ENCODE measurements around the gene GCH1. TPM values are rescaled to one million over a fixed set of nuclear protein-coding genes. Genes with fewer than 3 reads are reported as not detected.
A peak's percentile ranks its signal among the peaks of the same experiment; 100 is the strongest.

Gene GCH1
- total and polyA plus RNA-seq, 2 donors from 2014 or later = 9.2 to 12.3 TPM

GRCh38 chr14:54889919-54890318 lies 12.7 kb downstream of the GCH1 start:
- Histone ChIP-seq H3K27me3 (ENCODE audit: control insufficient read depth, insufficient read depth, low read length) (no peaks in the 10 kb centered on the region), H3K9ac (ENCODE audit: low read length in 3 of 3) (no peak overlapping the region), H3K36me3 (ENCODE audit: control insufficient read depth in 2 of 3, insufficient read depth in 3 of 3, low read length in 3 of 3) (no peaks in the 10 kb centered on the region), H3K4me3 (ENCODE audit: low read length in 3 of 3) (no peak overlapping the region), H3K9me3 (ENCODE audit: control insufficient read depth in 2 of 3, insufficient read depth in 1 of 3, low read length in 3 of 3) (no peaks in the 10 kb centered on the region), H3K27ac (ENCODE audit: low read depth in 2 of 2, low read length in 2 of 2) (no peak overlapping the region), H3K4me1 (ENCODE audit: control insufficient read depth in 2 of 3, insufficient read depth in 2 of 3, low read depth in 1 of 3, low read length in 3 of 3) (no peaks in the 10 kb centered on the region)
- FAIRE-seq (no peak), DNase-seq (no peak)
- no peak for TF ChIP-seq CTCF (IDR thresholded peaks at IDR 0.05; ENCODE audit: borderline replicate concordance, extremely low read depth, insufficient read depth)
- intact Hi-C loops (cut with DNase I) = no loop called here

DNA sequence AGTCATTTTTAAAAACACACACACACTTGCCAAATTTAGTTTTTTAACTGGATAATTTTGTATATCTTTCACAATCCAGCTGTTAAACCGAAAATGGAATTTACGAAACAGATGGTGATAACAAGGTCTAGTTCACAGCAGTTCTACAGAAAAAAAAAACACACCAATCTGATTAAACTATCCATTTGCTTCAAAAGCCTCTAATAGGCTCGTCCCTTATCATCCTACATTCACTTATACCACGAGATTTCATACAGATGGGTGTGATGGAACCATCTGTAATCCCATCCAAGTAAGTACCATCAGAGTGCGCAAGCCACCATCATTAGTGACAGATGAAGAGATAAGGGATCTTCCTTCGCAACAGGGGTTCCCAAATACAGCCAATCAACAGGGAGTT lies 20.1 kb downstream of the GCH1 start:
- intact Hi-C loops (cut with DNase I) = no loop called here
- no peak overlapping the region for H3K4me3 ChIP-seq (ENCODE audit: low read length in 3 of 3)
- no peak for DNase-seq
- TF ChIP-seq CTCF (IDR thresholded peaks at IDR 0.05; ENCODE audit: borderline replicate concordance, extremely low read depth, insufficient read depth) = no peak
- H3K27ac ChIP-seq (ENCODE audit: low read depth in 2 of 2, low read length in 2 of 2) = peak overlapping the region in 1 of 2 donors; percentile 45
- H3K27me3 ChIP-seq (ENCODE audit: control insufficient read depth, insufficient read depth, low read length) = no peaks in the 10 kb centered on the region
- no peak overlapping the region for H3K9ac ChIP-seq (ENCODE audit: low read length in 3 of 3)
- H3K4me1 ChIP-seq (ENCODE audit: control insufficient read depth in 2 of 3, insufficient read depth in 2 of 3, low read depth in 1 of 3, low read length in 3 of 3) = peaks cover 0 to 7% (median 4%) of the 10 kb centered on the region in 3 donors
- H3K9me3 ChIP-seq (ENCODE audit: control insufficient read depth in 2 of 3, insufficient read depth in 1 of 3, low read length in 3 of 3) = no peaks in the 10 kb centered on the region
- no peaks in the 10 kb centered on the region for H3K36me3 ChIP-seq (ENCODE audit: control insufficient read depth in 2 of 3, insufficient read depth in 3 of 3, low read length in 3 of 3)
- no peak for FAIRE-seq

GRCh38 chr14:54881761-54882401 lies 20.7 kb downstream of the GCH1 start:
- no peak for FAIRE-seq
- H3K4me3 ChIP-seq (ENCODE audit: low read length in 3 of 3) = peak overlapping the region; percentile 40 to 65 (median 56)
- no peaks in the 10 kb centered on the region for H3K36me3 ChIP-seq (ENCODE audit: control insufficient read depth in 2 of 3, insufficient read depth in 3 of 3, low read length in 3 of 3)
- no peak for TF ChIP-seq CTCF (IDR thresholded peaks at IDR 0.05; ENCODE audit: borderline replicate concordance, extremely low read depth, insufficient read depth)
- intact Hi-C loops (cut with DNase I) = no loop called here
- no peaks in the 10 kb centered on the region for H3K9me3 ChIP-seq (ENCODE audit: control insufficient read depth in 2 of 3, insufficient read depth in 1 of 3, low read length in 3 of 3)
- H3K4me1 ChIP-seq (ENCODE audit: control insufficient read depth in 2 of 3, insufficient read depth in 2 of 3, low read depth in 1 of 3, low read length in 3 of 3) = peaks cover 0 to 7% (median 4%) of the 10 kb centered on the region in 3 donors
- peak overlapping the region; percentile 6 to 60 (median 27) for H3K9ac ChIP-seq (ENCODE audit: low read length in 3 of 3)
- DNase-seq = peak in 1 of 5 donors; percentile 43
- H3K27me3 ChIP-seq (ENCODE audit: control insufficient read depth, insufficient read depth, low read length) = no peaks in the 10 kb centered on the region
- H3K27ac ChIP-seq (ENCODE audit: low read depth in 2 of 2, low read length in 2 of 2) = peak overlapping the region; percentile 32 to 70

All from kidney (tissue), 14 donors.